ENCODE measurements around the gene MORF4L2. TPM values are rescaled to one million over a fixed set of nuclear protein-coding genes. Genes with fewer than 3 reads are reported as not detected.

The MORF4L2 gene
- total RNA-seq, 1 donor from 2014 or later: 769 TPM

DNA sequence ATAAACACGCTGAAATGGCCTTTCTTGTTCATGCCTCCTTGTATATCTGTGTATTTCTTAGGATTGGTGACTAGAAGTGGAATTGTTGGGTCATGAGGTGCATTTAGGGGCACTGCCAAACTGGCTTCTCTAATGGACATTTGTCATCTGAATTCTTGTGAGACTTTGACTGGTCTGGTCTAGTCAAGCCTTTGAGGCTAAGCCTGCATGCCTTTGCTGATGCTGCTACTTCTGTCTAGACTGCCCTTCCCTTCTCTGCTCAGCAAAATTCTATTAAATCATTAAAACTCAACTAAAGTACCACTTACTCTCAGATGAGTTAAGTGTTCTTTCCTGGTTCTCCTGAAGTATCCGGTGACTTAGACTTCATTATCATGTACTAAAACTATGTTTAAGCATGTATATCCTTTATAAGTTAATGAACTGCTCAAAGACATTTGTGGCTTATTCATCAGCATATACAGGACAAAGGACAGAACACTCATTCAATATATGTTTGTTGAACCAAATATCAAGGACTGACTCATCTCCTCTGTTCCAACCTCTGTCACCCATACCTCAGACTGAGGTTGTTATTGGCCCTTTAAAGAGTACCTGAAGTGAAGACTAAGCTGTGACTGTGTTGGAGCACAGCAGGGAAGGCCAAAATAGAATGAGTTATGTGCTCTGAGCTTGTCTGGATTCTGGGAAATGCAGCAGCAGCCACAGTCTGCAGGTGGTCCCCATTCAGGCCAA is 48.7 kb downstream of the MORF4L2 start:
- no peak for DNase-seq (ENCODE audit: low read depth)

DNA sequence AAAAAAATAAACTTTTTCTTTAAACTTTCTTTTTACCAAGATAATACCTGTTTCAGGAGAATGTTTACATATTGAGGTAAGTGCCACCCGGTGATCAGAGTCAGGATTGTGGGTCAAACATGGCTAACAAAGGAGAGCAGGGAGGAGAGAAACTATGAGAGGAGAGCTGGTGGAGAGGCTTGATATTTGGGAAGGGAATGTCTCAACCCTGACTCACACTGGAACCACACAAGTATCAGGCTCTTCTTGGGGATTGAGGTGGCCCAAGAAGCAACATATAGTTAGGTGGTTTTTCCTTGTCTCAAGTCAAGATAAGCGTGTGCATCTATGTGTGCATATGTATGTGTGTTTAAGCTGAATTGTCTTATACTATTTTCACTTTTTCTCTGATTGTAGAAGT is 51.1 kb downstream of the MORF4L2 start:
- DNase-seq (ENCODE audit: low read depth): no peak

DNA sequence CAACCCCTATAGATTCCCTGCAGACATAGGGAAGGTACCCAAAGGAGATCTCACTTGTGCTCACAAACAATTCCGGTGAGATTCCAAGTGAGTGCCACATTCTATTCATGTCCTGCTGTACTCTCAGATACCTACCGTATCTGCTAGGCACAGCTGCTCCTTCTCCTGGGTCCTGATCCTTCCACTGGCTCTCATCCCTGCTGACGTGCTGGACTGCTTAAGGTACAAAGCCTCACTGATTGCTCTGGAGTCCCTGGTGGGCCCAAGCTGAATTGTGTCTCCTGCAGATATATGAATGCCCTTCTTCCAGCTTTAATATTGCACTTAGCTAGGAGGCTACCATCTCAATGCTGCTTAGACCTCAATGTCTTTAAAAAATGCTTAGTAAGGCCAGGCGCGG is 55.4 kb downstream of the MORF4L2 start:
- DNase-seq (ENCODE audit: low read depth): no peak

DNA sequence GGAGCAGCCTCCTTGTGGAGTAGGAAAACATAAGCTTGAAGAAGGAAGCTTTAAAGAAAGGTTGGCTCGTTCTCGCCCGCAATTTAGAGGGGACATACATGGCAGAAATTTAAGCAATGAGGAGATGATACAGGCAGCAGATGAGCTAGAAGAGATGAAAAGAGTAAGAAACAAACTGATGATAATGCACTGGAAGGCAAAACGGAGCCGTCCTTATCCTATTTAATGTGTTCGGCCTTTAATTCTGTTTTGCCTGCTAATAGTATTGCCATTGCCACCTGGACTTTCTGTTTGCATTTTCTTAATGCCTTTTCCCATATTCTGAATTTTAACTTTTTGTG is 56.4 kb downstream of the MORF4L2 start:
- DNase-seq (ENCODE audit: low read depth): no peak

DNA sequence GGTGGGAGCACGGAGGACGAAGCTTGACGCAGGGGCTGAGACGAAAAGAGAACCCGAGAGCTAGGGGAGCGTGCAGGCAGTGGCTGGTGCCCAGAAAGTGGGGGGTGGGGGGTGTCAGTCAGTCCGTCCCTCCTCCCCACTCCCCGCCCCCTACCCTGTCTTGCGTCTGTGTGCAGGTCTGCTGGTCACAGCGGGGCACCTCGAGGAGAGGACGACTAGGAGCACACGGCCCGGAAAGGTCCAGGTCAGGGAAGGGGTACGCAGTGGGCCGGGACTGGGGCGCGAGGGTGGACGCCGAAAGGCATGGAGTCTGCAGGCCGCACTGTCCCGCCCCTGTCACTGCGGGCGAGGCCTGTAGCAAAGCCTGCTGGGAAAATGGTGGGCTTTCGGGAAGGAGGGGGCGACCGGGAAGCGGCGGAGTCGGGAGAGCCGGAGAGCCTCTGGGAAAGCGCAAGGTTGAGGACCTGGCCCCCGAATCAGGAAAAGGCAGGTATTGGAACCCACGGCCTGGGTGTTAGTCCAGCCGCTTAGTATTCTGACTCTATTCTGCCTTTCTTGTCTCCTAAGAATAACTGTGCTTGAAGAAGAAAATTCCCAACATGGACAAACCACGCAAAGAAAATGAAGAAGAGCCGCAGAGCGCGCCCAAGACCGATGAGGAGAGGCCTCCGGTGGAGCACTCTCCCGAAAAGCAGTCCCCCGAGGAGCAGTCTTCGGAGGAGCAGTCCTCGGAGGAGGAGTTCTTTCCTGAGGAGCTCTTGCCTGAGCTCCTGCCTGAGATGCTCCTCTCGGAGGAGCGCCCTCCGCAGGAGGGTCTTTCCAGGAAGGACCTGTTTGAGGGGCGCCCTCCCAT is 57.0 kb downstream of the MORF4L2 start:
- peak; percentile 75 for DNase-seq (ENCODE audit: low read depth)

DNA sequence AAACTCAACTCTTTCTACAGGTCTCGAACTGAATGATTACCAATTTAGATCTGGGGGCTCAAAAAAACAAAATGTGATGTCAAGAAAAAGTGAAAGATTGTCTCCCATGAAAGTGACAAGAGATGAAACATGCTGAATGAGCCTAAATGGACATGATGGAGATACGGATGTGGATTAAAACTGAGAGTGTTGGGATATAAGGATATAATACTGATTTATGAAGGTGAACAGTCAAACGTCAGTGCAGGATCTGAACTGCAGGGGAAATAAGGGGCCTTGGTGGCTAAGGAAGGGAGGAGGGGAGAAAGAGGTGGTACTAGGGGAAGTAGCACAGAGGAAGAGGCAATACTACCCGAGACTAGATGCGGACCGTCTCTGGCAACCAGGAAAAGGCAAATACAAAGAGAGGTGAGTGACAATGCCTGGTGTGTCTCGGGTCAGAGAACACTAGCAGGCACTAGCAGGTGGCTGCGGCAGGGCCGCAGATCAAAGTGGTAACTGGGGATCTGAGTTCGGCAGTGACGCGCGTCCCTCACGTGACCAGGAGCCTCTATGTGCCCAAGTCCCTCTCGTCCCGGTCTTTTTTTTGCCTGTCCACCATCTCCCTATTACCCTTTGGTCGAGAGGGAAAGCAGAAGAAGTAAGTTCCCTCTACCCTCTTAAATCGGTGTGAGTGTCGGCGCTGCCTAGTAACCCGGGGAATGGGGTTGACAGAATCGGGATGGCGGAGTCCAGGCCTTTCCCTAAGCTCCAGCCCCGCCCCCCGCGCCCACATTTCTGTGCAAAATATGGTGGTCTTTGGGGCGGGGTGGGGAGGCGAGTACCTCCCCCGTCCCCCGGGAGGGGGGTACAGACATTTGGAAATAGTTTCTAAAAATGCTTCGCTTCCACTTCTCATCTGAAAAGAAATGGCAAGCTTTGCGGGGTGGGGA is 57.8 kb downstream of the MORF4L2 start, which contains the start of gene TCEAL1:
TCEAL1 (plus strand) TSS at position 590 of the 932 bp plus-strand sequence. CDS start 942 bp downstream, outside the sequence.
- DNase-seq (ENCODE audit: low read depth): peak; percentile 88

DNA sequence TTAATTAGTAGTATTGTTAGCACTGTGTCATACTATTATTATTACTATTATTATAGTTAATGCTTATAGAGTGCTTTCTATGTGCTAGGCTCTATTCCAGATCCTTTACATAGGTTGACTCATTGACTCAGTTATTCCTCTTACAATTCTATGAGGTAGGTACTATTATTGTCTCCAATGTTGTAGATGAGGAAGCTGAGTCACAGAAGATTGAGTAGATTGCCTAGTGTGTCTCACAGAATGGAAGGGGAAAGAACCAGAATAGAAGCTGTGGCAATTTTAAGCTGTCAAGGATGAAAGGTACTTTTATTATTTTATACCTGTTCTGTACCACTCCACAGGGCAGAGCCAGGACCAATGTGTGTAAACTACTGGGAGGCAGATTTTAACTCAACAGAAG is 59.6 kb downstream of the MORF4L2 start:
- DNase-seq (ENCODE audit: low read depth): no peak

Other genes starting within 250 kb of the MORF4L2 start
- gene RAB40A, start 167.2 kb downstream of the MORF4L2 start, total RNA-seq: 0.26 and 0.32 TPM in 2 replicates
- 153 and 202 TPM in 2 replicates for gene TCEAL4, start 101.2 kb downstream of the MORF4L2 start, total RNA-seq
- gene TCEAL3, start 78.7 kb downstream of the MORF4L2 start, total RNA-seq: 34.0 and 36.5 TPM in 2 replicates
- gene TCEAL1, start 57.7 kb downstream of the MORF4L2 start, total RNA-seq: 149 and 162 TPM in 2 replicates
- gene TMEM31, start 24.2 kb upstream of the MORF4L2 start, total RNA-seq: not detected in 2 replicates
- 0.56 TPM in 1 of 2 replicates, not detected in the other for gene PLP1, start 90.1 kb upstream of the MORF4L2 start, total RNA-seq
- 2.1 and 2.9 TPM in 2 replicates for gene RAB9B, start 145.6 kb upstream of the MORF4L2 start, total RNA-seq